ENCODE measurements around the gene IFT122.

Gene IFT122

GRCh38 chr3:129449279-129450115 is 9.5 kb downstream of the IFT122 start:
- no peak for DNase-seq
- Histone ChIP-seq H3K4me1 (ENCODE audit: control insufficient read depth, insufficient read depth, low read length, poor library complexity, severe bottlenecking) (no peaks in the 10 kb centered on the region), H3K27me3 (replicated peaks; ENCODE audit: control insufficient read depth, insufficient read depth, low read length, poor library complexity, severe bottlenecking) (no peaks in the 10 kb centered on the region), H3K36me3 (ENCODE audit: control insufficient read depth, insufficient read depth, low read length) (peaks cover 3% of the 10 kb centered on the region), H3K27ac (ENCODE audit: insufficient read depth, low read length, poor library complexity, severe bottlenecking) (no peak overlapping the region), H3K4me3 (ENCODE audit: insufficient read depth, low read depth, low read length, poor library complexity, severe bottlenecking) (no peak overlapping the region), H3K9me3 (ENCODE audit: control insufficient read depth, low read length) (no peaks in the 10 kb centered on the region)

GRCh38 chr3:129453732-129454131 is 13.7 kb downstream of the IFT122 start:
- H3K4me1 ChIP-seq (ENCODE audit: control insufficient read depth, insufficient read depth, low read length, poor library complexity, severe bottlenecking): no peaks in the 10 kb centered on the region
- peaks cover 3% of the 10 kb centered on the region for H3K36me3 ChIP-seq (ENCODE audit: control insufficient read depth, insufficient read depth, low read length)
- no peak overlapping the region for H3K27ac ChIP-seq (ENCODE audit: insufficient read depth, low read length, poor library complexity, severe bottlenecking)
- DNase-seq: no peak
- no peaks in the 10 kb centered on the region for H3K27me3 ChIP-seq (replicated peaks; ENCODE audit: control insufficient read depth, insufficient read depth, low read length, poor library complexity, severe bottlenecking)
- no peak overlapping the region for H3K4me3 ChIP-seq (ENCODE audit: insufficient read depth, low read depth, low read length, poor library complexity, severe bottlenecking)
- H3K9me3 ChIP-seq (ENCODE audit: control insufficient read depth, low read length): no peaks in the 10 kb centered on the region

- no peaks in the 10 kb centered on the region for H3K27me3 ChIP-seq (replicated peaks; ENCODE audit: control insufficient read depth, insufficient read depth, low read length, poor library complexity, severe bottlenecking)
- no peaks in the 10 kb centered on the region for H3K4me1 ChIP-seq (ENCODE audit: control insufficient read depth, insufficient read depth, low read length, poor library complexity, severe bottlenecking)
- no peaks in the 10 kb centered on the region for H3K36me3 ChIP-seq (ENCODE audit: control insufficient read depth, insufficient read depth, low read length)
- DNase-seq: no peak
- H3K9me3 ChIP-seq (ENCODE audit: control insufficient read depth, low read length): no peaks in the 10 kb centered on the region
- no peak overlapping the region for H3K4me3 ChIP-seq (ENCODE audit: insufficient read depth, low read depth, low read length, poor library complexity, severe bottlenecking)
- H3K27ac ChIP-seq (ENCODE audit: insufficient read depth, low read length, poor library complexity, severe bottlenecking): no peak overlapping the region
Measured at GRCh38 chr3:129460155-129460554, 20.1 kb downstream of the IFT122 start.

GRCh38 chr3:129460572-129460971 is 20.5 kb downstream of the IFT122 start:
- Histone ChIP-seq H3K27me3 (replicated peaks; ENCODE audit: control insufficient read depth, insufficient read depth, low read length, poor library complexity, severe bottlenecking) (no peaks in the 10 kb centered on the region), H3K9me3 (ENCODE audit: control insufficient read depth, low read length) (no peaks in the 10 kb centered on the region), H3K27ac (ENCODE audit: insufficient read depth, low read length, poor library complexity, severe bottlenecking) (no peak overlapping the region), H3K36me3 (ENCODE audit: control insufficient read depth, insufficient read depth, low read length) (no peaks in the 10 kb centered on the region), H3K4me1 (ENCODE audit: control insufficient read depth, insufficient read depth, low read length, poor library complexity, severe bottlenecking) (no peaks in the 10 kb centered on the region), H3K4me3 (ENCODE audit: insufficient read depth, low read depth, low read length, poor library complexity, severe bottlenecking) (no peak overlapping the region)
- no peak for DNase-seq

GRCh38 chr3:129461022-129461421 is 21.0 kb downstream of the IFT122 start:
- Histone ChIP-seq H3K9me3 (ENCODE audit: control insufficient read depth, low read length) (no peaks in the 10 kb centered on the region), H3K36me3 (ENCODE audit: control insufficient read depth, insufficient read depth, low read length) (no peaks in the 10 kb centered on the region), H3K4me3 (ENCODE audit: insufficient read depth, low read depth, low read length, poor library complexity, severe bottlenecking) (no peak overlapping the region), H3K27ac (ENCODE audit: insufficient read depth, low read length, poor library complexity, severe bottlenecking) (no peak overlapping the region), H3K4me1 (ENCODE audit: control insufficient read depth, insufficient read depth, low read length, poor library complexity, severe bottlenecking) (no peaks in the 10 kb centered on the region), H3K27me3 (replicated peaks; ENCODE audit: control insufficient read depth, insufficient read depth, low read length, poor library complexity, severe bottlenecking) (no peaks in the 10 kb centered on the region)
- no peak for DNase-seq

- H3K27me3 ChIP-seq (replicated peaks; ENCODE audit: control insufficient read depth, insufficient read depth, low read length, poor library complexity, severe bottlenecking): no peaks in the 10 kb centered on the region
- no peak overlapping the region for H3K27ac ChIP-seq (ENCODE audit: insufficient read depth, low read length, poor library complexity, severe bottlenecking)
- H3K36me3 ChIP-seq (ENCODE audit: control insufficient read depth, insufficient read depth, low read length): no peaks in the 10 kb centered on the region
- no peaks in the 10 kb centered on the region for H3K4me1 ChIP-seq (ENCODE audit: control insufficient read depth, insufficient read depth, low read length, poor library complexity, severe bottlenecking)
- no peak overlapping the region for H3K4me3 ChIP-seq (ENCODE audit: insufficient read depth, low read depth, low read length, poor library complexity, severe bottlenecking)
- no peak for DNase-seq
- no peaks in the 10 kb centered on the region for H3K9me3 ChIP-seq (ENCODE audit: control insufficient read depth, low read length)
Measured at GRCh38 chr3:129461461-129462146, 21.6 kb downstream of the IFT122 start.

GRCh38 chr3:129462361-129462968 is 22.4 kb downstream of the IFT122 start:
- no peaks in the 10 kb centered on the region for H3K9me3 ChIP-seq (ENCODE audit: control insufficient read depth, low read length)
- H3K4me3 ChIP-seq (ENCODE audit: insufficient read depth, low read depth, low read length, poor library complexity, severe bottlenecking): no peak overlapping the region
- H3K27me3 ChIP-seq (replicated peaks; ENCODE audit: control insufficient read depth, insufficient read depth, low read length, poor library complexity, severe bottlenecking): no peaks in the 10 kb centered on the region
- no peak for DNase-seq
- no peaks in the 10 kb centered on the region for H3K36me3 ChIP-seq (ENCODE audit: control insufficient read depth, insufficient read depth, low read length)
- no peak overlapping the region for H3K27ac ChIP-seq (ENCODE audit: insufficient read depth, low read length, poor library complexity, severe bottlenecking)
- H3K4me1 ChIP-seq (ENCODE audit: control insufficient read depth, insufficient read depth, low read length, poor library complexity, severe bottlenecking): no peaks in the 10 kb centered on the region

- DNase-seq: no peak
- no peaks in the 10 kb centered on the region for H3K4me1 ChIP-seq (ENCODE audit: control insufficient read depth, insufficient read depth, low read length, poor library complexity, severe bottlenecking)
- H3K9me3 ChIP-seq (ENCODE audit: control insufficient read depth, low read length): no peaks in the 10 kb centered on the region
- no peaks in the 10 kb centered on the region for H3K36me3 ChIP-seq (ENCODE audit: control insufficient read depth, insufficient read depth, low read length)
- no peak overlapping the region for H3K4me3 ChIP-seq (ENCODE audit: insufficient read depth, low read depth, low read length, poor library complexity, severe bottlenecking)
- H3K27ac ChIP-seq (ENCODE audit: insufficient read depth, low read length, poor library complexity, severe bottlenecking): no peak overlapping the region
- no peaks in the 10 kb centered on the region for H3K27me3 ChIP-seq (replicated peaks; ENCODE audit: control insufficient read depth, insufficient read depth, low read length, poor library complexity, severe bottlenecking)
Measured at GRCh38 chr3:129463094-129463493, 23.1 kb downstream of the IFT122 start.

GRCh38 chr3:129463716-129464115 is 23.7 kb downstream of the IFT122 start:
- Histone ChIP-seq H3K27ac (ENCODE audit: insufficient read depth, low read length, poor library complexity, severe bottlenecking) (no peak overlapping the region), H3K36me3 (ENCODE audit: control insufficient read depth, insufficient read depth, low read length) (no peaks in the 10 kb centered on the region)
- no peak for DNase-seq

GRCh38 chr3:129467932-129468331 is 27.9 kb downstream of the IFT122 start:
- Histone ChIP-seq H3K27me3 (replicated peaks; ENCODE audit: control insufficient read depth, insufficient read depth, low read length, poor library complexity, severe bottlenecking) (no peaks in the 10 kb centered on the region), H3K27ac (ENCODE audit: insufficient read depth, low read length, poor library complexity, severe bottlenecking) (no peak overlapping the region), H3K9me3 (ENCODE audit: control insufficient read depth, low read length) (no peaks in the 10 kb centered on the region), H3K4me1 (ENCODE audit: control insufficient read depth, insufficient read depth, low read length, poor library complexity, severe bottlenecking) (no peaks in the 10 kb centered on the region), H3K4me3 (ENCODE audit: insufficient read depth, low read depth, low read length, poor library complexity, severe bottlenecking) (no peak overlapping the region), H3K36me3 (ENCODE audit: control insufficient read depth, insufficient read depth, low read length) (peaks cover 4% of the 10 kb centered on the region)
- DNase-seq: no peak

More at GRCh38 chr3:129463716-129464115, 23.7 kb downstream of the IFT122 start:
- Histone ChIP-seq H3K4me3 (ENCODE audit: insufficient read depth, low read depth, low read length, poor library complexity, severe bottlenecking) (no peak overlapping the region), H3K4me1 (ENCODE audit: control insufficient read depth, insufficient read depth, low read length, poor library complexity, severe bottlenecking) (no peaks in the 10 kb centered on the region), H3K9me3 (ENCODE audit: control insufficient read depth, low read length) (no peaks in the 10 kb centered on the region), H3K27me3 (replicated peaks; ENCODE audit: control insufficient read depth, insufficient read depth, low read length, poor library complexity, severe bottlenecking) (no peaks in the 10 kb centered on the region)
